HEK293 (cell line): ENCODE results near the gene TANGO6.

ENCODE experiments used
- CTCF ChIA-PET: fragments of 350-600 bp; formaldehyde crosslinking; extraction: SDS; loops from one replicate; lab custom pipeline; 2021; ENCODE audit warnings: antibody characterized with exemption; lab: Yijun Ruan, JAX
- POLR2A ChIA-PET: fragments of 300-600 bp; formaldehyde crosslinking; extraction: SDS; loops from one replicate; lab custom pipeline; 2020; ENCODE audit warnings: antibody characterized with exemption, inconsistent platforms; lab: Yijun Ruan, JAX
- H3K27ac ChIP-seq: fragments of 200-500 bp; sonication (Bioruptor generic); 2 replicates; pipeline ENCODE4 v1.5.1; 2014; ENCODE audit warnings: low read depth, low read length, control low read depth, inconsistent platforms; ENCODE audit errors: extremely low read depth
- H3K36me3 ChIP-seq, 2 experiments: fragments of 200-500 bp in 1 of 2; sonication (Bioruptor generic) in 1 of 2; 1 replicate in 1 of 2; 2 replicates in 1 of 2; pipeline ENCODE4 v1.5.1; 2014 to 2017; ENCODE audit warnings: inconsistent platforms in 2 of 2, low read length in 2 of 2; ENCODE audit not compliant: control insufficient read depth in 2 of 2, insufficient read depth in 1 of 2
- H3K4me1 ChIP-seq: fragments of 200-500 bp; sonication (Bioruptor generic); 2 replicates; pipeline ENCODE4 v1.5.1; 2014; ENCODE audit warnings: mild to moderate bottlenecking, low read length, inconsistent platforms; ENCODE audit not compliant: control insufficient read depth, insufficient read depth
- H3K4me3 ChIP-seq: 2 replicates; pipeline ENCODE4 v1.5.1; 2011; ENCODE audit warnings: low read depth, mild to moderate bottlenecking, control low read depth, low read length, moderate library complexity
- H3K9me3 ChIP-seq: fragments of 200-500 bp; sonication (Bioruptor generic); 2 replicates; pipeline ENCODE4 v1.5.1; 2014; ENCODE audit warnings: low read depth, low read length, inconsistent platforms; ENCODE audit not compliant: control insufficient read depth, insufficient read depth
- BCL11B ChIP-seq: fragments of 450-650 bp; formaldehyde crosslinking; IDR thresholded peaks from 2 replicates; pipeline ENCODE4 v1.5.1; 2016; ENCODE audit warnings: low read depth, missing biosample characterization, missing genetic modification characterization
- KLF10 ChIP-seq: fragments of 450-650 bp; IDR thresholded peaks from 2 replicates; pipeline ENCODE4 v1.5.1; 2018; ENCODE audit warnings: missing biosample characterization, mild to moderate bottlenecking, missing genetic modification characterization
- OVOL3 ChIP-seq: fragments of 450-650 bp; formaldehyde crosslinking; IDR thresholded peaks from 2 replicates; pipeline ENCODE4 v1.5.1; 2016; ENCODE audit warnings: missing biosample characterization, missing genetic modification characterization
- PRDM4 ChIP-seq: fragments of 450-650 bp; formaldehyde crosslinking; IDR thresholded peaks from 2 replicates; pipeline ENCODE4 v1.5.1; 2017; ENCODE audit warnings: missing biosample characterization, missing genetic modification characterization
- SCRT2 ChIP-seq: fragments of 450-650 bp; formaldehyde crosslinking; IDR thresholded peaks from 2 replicates; pipeline ENCODE4 v1.5.1; 2016; ENCODE audit warnings: missing biosample characterization, missing genetic modification characterization
- TCF7L2 ChIP-seq: IDR thresholded peaks from 2 replicates; pipeline ENCODE4 v1.6.1; 2011; ENCODE audit warnings: low read depth, mild to moderate bottlenecking, inconsistent platforms, low read length, moderate library complexity, borderline replicate concordance
- TSHZ1 ChIP-seq: fragments of 450-650 bp; formaldehyde crosslinking; IDR thresholded peaks from 2 replicates; pipeline ENCODE4 v1.5.1; 2016; ENCODE audit warnings: missing biosample characterization, missing genetic modification characterization, borderline replicate concordance
- ZBTB17 ChIP-seq: fragments of 450-650 bp; formaldehyde crosslinking; IDR thresholded peaks from 2 replicates; pipeline ENCODE4 v1.5.1; 2016; ENCODE audit warnings: missing biosample characterization, missing genetic modification characterization
- ZBTB8A ChIP-seq: fragments of 450-650 bp; formaldehyde crosslinking; IDR thresholded peaks from 2 replicates; pipeline ENCODE4 v1.5.1; 2016; ENCODE audit warnings: missing biosample characterization, missing genetic modification characterization
- ZNF2 ChIP-seq: fragments of 450-650 bp; formaldehyde crosslinking; IDR thresholded peaks from 2 replicates; pipeline ENCODE4 v1.5.1; 2016; ENCODE audit warnings: missing biosample characterization, missing genetic modification characterization
- ZNF280D ChIP-seq: fragments of 450-650 bp; formaldehyde crosslinking; IDR thresholded peaks from 2 replicates; pipeline ENCODE4 v1.5.1; 2016; ENCODE audit warnings: missing biosample characterization, missing genetic modification characterization
- ZNF302 ChIP-seq: fragments of 450-650 bp; formaldehyde crosslinking; IDR thresholded peaks from 2 replicates; pipeline ENCODE4 v1.5.1; 2016; ENCODE audit warnings: missing biosample characterization, missing genetic modification characterization, low read depth
- ZNF501 ChIP-seq: fragments of 450-650 bp; formaldehyde crosslinking; IDR thresholded peaks from 2 replicates; pipeline ENCODE4 v1.5.1; 2016; ENCODE audit warnings: missing biosample characterization, missing genetic modification characterization
- ZNF518A ChIP-seq: fragments of 450-650 bp; formaldehyde crosslinking; conservative IDR thresholded peaks from 2 replicates; pipeline ENCODE4 v1.5.1; 2016; ENCODE audit warnings: low read depth, missing biosample characterization, missing genetic modification characterization
- ZNF555 ChIP-seq: fragments of 450-650 bp; formaldehyde crosslinking; conservative IDR thresholded peaks from 2 replicates; pipeline ENCODE4 v1.5.1; 2017; ENCODE audit warnings: missing biosample characterization, mild to moderate bottlenecking, missing genetic modification characterization, inconsistent platforms
- ZNF623 ChIP-seq: fragments of 450-650 bp; formaldehyde crosslinking; IDR thresholded peaks from 2 replicates; pipeline ENCODE4 v1.5.1; 2016; ENCODE audit warnings: missing biosample characterization, missing genetic modification characterization
- ZSCAN16 ChIP-seq: fragments of 450-650 bp; formaldehyde crosslinking; IDR thresholded peaks from 2 replicates; pipeline ENCODE4 v1.5.1; 2016; ENCODE audit warnings: missing biosample characterization, missing genetic modification characterization

Gene TANGO6

GRCh38 chr16:69017036-69017783 lies 173.9 kb downstream of the TANGO6 start (continued):
- TF ChIP-seq ZNF2 (no peak), ZBTB17 (tag by site-specific recombination) (no peak), PRDM4 (tag by site-specific recombination) (no peak), SCRT2 (tag by site-specific recombination) (no peak), TSHZ1 (tag by site-specific recombination) (no peak), TCF7L2 (no peak)

- CTCF ChIA-PET: interaction anchor here (0.6 kb wide), 1 partner anchor 906 kb away, joined by 3 read pairs; no protein-coding TSS in a partner anchor
Observed at GRCh38 chr16:69019811-69020210, 176.5 kb downstream of the TANGO6 start.

GRCh38 chr16:69029121-69029520 lies 185.8 kb downstream of the TANGO6 start:
- ChIA-PET POLR2A (no interaction called here), CTCF (interaction anchor here (0.6 kb wide), 1 partner anchor 1470 kb away, joined by 4 read pairs; no protein-coding TSS in a partner anchor)
- no peaks in the 10 kb centered on the region for H3K4me1 ChIP-seq
- H3K9me3 ChIP-seq: no peaks in the 10 kb centered on the region
- H3K4me3 ChIP-seq: no peak overlapping the region
- H3K36me3 ChIP-seq: no peaks in the 10 kb centered on the region
- no peak overlapping the region for H3K27ac ChIP-seq
- TF ChIP-seq OVOL3 (tag by site-specific recombination) (no peak), ZNF501 (tag by site-specific recombination) (no peak), ZNF555 (tag by site-specific recombination) (no peak), SCRT2 (tag by site-specific recombination) (no peak), ZNF302 (tag by site-specific recombination) (no peak), ZNF623 (tag by site-specific recombination) (no peak), BCL11B (no peak), ZNF280D (tag by site-specific recombination) (no peak), ZNF518A (no peak)

More at GRCh38 chr16:69019811-69020210, 176.5 kb downstream of the TANGO6 start:
- no peak overlapping the region for H3K27ac ChIP-seq
- no peaks in the 10 kb centered on the region for H3K4me1 ChIP-seq
- TF ChIP-seq KLF10 (tag by site-specific recombination) (no peak), ZBTB8A (tag by site-specific recombination) (no peak), ZSCAN16 (no peak)
- POLR2A ChIA-PET: no interaction called here
- no peak overlapping the region for H3K4me3 ChIP-seq
- H3K36me3 ChIP-seq: no peaks in the 10 kb centered on the region
- no peaks in the 10 kb centered on the region for H3K9me3 ChIP-seq
